Endothelial cell of umbilical vein (primary cell): ENCODE measurements around the gene LCN9. TPM values are rescaled to one million over a fixed set of nuclear protein-coding genes. Genes with fewer than 3 reads are reported as not detected.

Source experiments
- BruUV-seq: library from RNA; stranded (reverse); fragments of 400-500 nt; replicated peaks from 2 replicates; lab custom pipeline; 2021; lab: Mats Ljungman, UMichigan
- CTCF ChIA-PET: fragments of 300-600, 350-600 bp; sonication (Branson Sonifier 250); formaldehyde crosslinking; loops from one replicate; lab custom pipeline; 2021; ENCODE audit warnings: antibody characterized with exemption, inconsistent platforms; lab: Charles Lee
- POLR2A ChIA-PET: fragments of 300-600, 350-600 bp; sonication (Branson Sonifier 250); formaldehyde crosslinking; loops from one replicate; lab custom pipeline; 2021; ENCODE audit warnings: antibody characterized with exemption, inconsistent platforms; lab: Charles Lee
- DNase-seq: peaks from one replicate; pipeline ENCODE4 v3.0.0-alpha.2; 2011; ENCODE audit warnings: low read depth, low spot score
- FAIRE-seq: peaks from 2 replicates; lab custom pipeline; 2011; peaks lifted over from hg19 to GRCh38; lab: Jason Lieb, UNC
- H2AFZ ChIP-seq: 2 replicates; pipeline ENCODE4 v1.6.0; 2012; ENCODE audit warnings: low read depth, low read length, control low read depth, inconsistent platforms
- H3K27ac ChIP-seq: 2 replicates; pipeline ENCODE4 v1.5.1; 2011; ENCODE audit warnings: low read depth, mild to moderate bottlenecking, control low read depth, low read length, moderate library complexity; ENCODE audit not compliant: insufficient read depth
- H3K27me3 ChIP-seq, 2 experiments: 2 replicates each; pipeline versions ENCODE4 v1.6.0 to v1.6.1; 2011; ENCODE audit warnings: low read length in 2 of 2, mixed read lengths in 1 of 2; ENCODE audit not compliant: control insufficient read depth in 2 of 2, insufficient read depth in 2 of 2
- H3K36me3 ChIP-seq, 2 experiments: 2 replicates in 1 of 2; 3 replicates in 1 of 2; pipeline ENCODE4 v1.5.1; 2011; ENCODE audit warnings: low read length in 2 of 2, mild to moderate bottlenecking in 1 of 2, moderate library complexity in 1 of 2; ENCODE audit not compliant: control insufficient read depth in 2 of 2, insufficient read depth in 2 of 2; ENCODE audit errors: extremely low read depth in 1 of 2
- H3K4me1 ChIP-seq: 3 replicates; pipeline ENCODE4 v1.5.1; 2011; ENCODE audit warnings: mild to moderate bottlenecking, low read length; ENCODE audit not compliant: control insufficient read depth, insufficient read depth; ENCODE audit errors: extremely low read depth
- H3K4me2 ChIP-seq: 2 replicates; pipeline ENCODE4 v1.6.1; 2011; ENCODE audit warnings: low read length, control low read depth, mixed read lengths; ENCODE audit not compliant: insufficient read depth
- H3K4me3 ChIP-seq, 3 experiments: fragments of 200-600 bp in 1 of 3; sonication (generic), shearing (Covaris generic) in 1 of 3; replicated peaks in 1 of 3; 2 replicates each; pipeline ENCODE4 v1.5.1; 2011 to 2016; ENCODE audit warnings: control low read depth in 3 of 3, low read length in 3 of 3, mild to moderate bottlenecking in 2 of 3, inconsistent platforms in 1 of 3, low read depth in 1 of 3, moderate library complexity in 1 of 3; ENCODE audit not compliant: insufficient read depth in 1 of 3
- H3K79me2 ChIP-seq: 2 replicates; pipeline ENCODE4 v1.6.0; 2012; ENCODE audit warnings: low read length, inconsistent platforms; ENCODE audit not compliant: control insufficient read depth, insufficient read depth
- H3K9ac ChIP-seq: replicated peaks from 2 replicates; pipeline ENCODE3; 2011; ENCODE audit warnings: low read length, control low read depth; ENCODE audit not compliant: insufficient read depth; ENCODE audit errors: extremely low read depth
- H3K9me1 ChIP-seq: replicated peaks from 3 replicates; pipeline ENCODE4 v1.6.0; 2011; ENCODE audit warnings: mild to moderate bottlenecking, low read length; ENCODE audit not compliant: control insufficient read depth, insufficient read depth; ENCODE audit errors: extremely low read depth
- H3K9me3 ChIP-seq: replicated peaks from 2 replicates; pipeline ENCODE4 v1.5.1; 2012; ENCODE audit warnings: low read length, inconsistent platforms; ENCODE audit not compliant: control insufficient read depth, insufficient read depth
- H4K20me1 ChIP-seq: replicated peaks from 2 replicates; pipeline ENCODE3; 2011; ENCODE audit warnings: mild to moderate bottlenecking, low read length; ENCODE audit not compliant: control insufficient read depth, insufficient read depth; ENCODE audit errors: extremely low read depth
- EZH2 ChIP-seq: IDR thresholded peaks from 2 replicates; pipeline ENCODE4 v1.6.1; 2012; ENCODE audit warnings: borderline replicate concordance, low read depth, mild to moderate bottlenecking, moderate library complexity, low read length, inconsistent platforms; ENCODE audit not compliant: severe bottlenecking
- FOS ChIP-seq: IDR thresholded peaks from 2 replicates; pipeline ENCODE4 v1.6.1; 2011; ENCODE audit warnings: mild to moderate bottlenecking, low read length, moderate library complexity, borderline replicate concordance; ENCODE audit not compliant: insufficient read depth
- GATA2 ChIP-seq: IDR thresholded peaks from 2 replicates; pipeline ENCODE4 v1.7.0; 2011; ENCODE audit warnings: low read depth, mild to moderate bottlenecking, moderate library complexity, mixed read lengths, low read length; ENCODE audit not compliant: insufficient read length, insufficient read depth
- JUN ChIP-seq: IDR thresholded peaks from 2 replicates; pipeline ENCODE4 v1.6.1; 2011; ENCODE audit warnings: borderline replicate concordance, low read depth; ENCODE audit not compliant: insufficient read length, insufficient read depth
- MYC ChIP-seq: IDR thresholded peaks from one replicate; pipeline ENCODE4 v1.6.1; 2011; ENCODE audit warnings: mild to moderate bottlenecking, low read depth, low read length
- POLR2A ChIP-seq: IDR thresholded peaks from 2 replicates; pipeline ENCODE4 v1.6.1; 2012; ENCODE audit warnings: low read depth, mild to moderate bottlenecking, control low read depth, low read length
- POLR2AphosphoS5 ChIP-seq: IDR thresholded peaks from 2 replicates; pipeline ENCODE4 v1.6.1; 2012; ENCODE audit warnings: low read depth, mild to moderate bottlenecking, control low read depth, low read length, moderate library complexity; ENCODE audit not compliant: insufficient read depth
- dilution Hi-C: fragments of 300-500 bp; cut with MboI; formaldehyde crosslinking; loops from one replicate; pipeline ENCODE4 v1.15.0; 2019; ENCODE audit warnings: low sequenced_read_pairs; ENCODE audit not compliant: extremely low pct_ligation_motif_present
- intact Hi-C: fragments of 100-400 bp; cut with micrococcal nuclease; formaldehyde crosslinking; loops from one replicate; pipeline ENCODE4 v1.10.0; 2022
- polyA plus RNA-seq, 4 experiments: library from polyadenylated mRNA; depleted of rRNA in 3 of 4; stranded (reverse) in 3 of 4; unstranded in 1 of 4; fragments of >200 nt; gene quantifications; 2 replicates each; pipeline versions ENCODE4 v1.2.1 to v1.2.3, GENCODE V29; 2011 to 2012; ENCODE audit warnings: missing spikeins in 1 of 4
- total RNA-seq: library from RNA; stranded (reverse); gene quantifications from 2 replicates; pipeline ENCODE4 v1.2.3, GENCODE V29; 2021
- TF ChIP-seq, protein P1 (sequence below), 2 donors: IDR thresholded peaks; 1 replicate in 1 of 2; 2 replicates in 1 of 2; pipeline ENCODE4 v1.5.1; 2011; ENCODE audit warnings: low read length in 2 of 2, mild to moderate bottlenecking in 2 of 2, moderate library complexity in 2 of 2, control low read depth in 1 of 2, inconsistent platforms in 1 of 2, low read depth in 1 of 2; ENCODE audit not compliant: insufficient read depth in 1 of 2; ENCODE audit errors: extremely low read depth in 1 of 2
- TF ChIP-seq, protein P2 (sequence below): IDR thresholded peaks from 2 replicates; pipeline ENCODE4 v1.6.1; 2011; ENCODE audit not compliant: insufficient read depth, insufficient read length

The LCN9 gene
- total and polyA plus RNA-seq, 2 donors (not counting 3 experiments of a cell fraction or from before 2014, with no cell fraction given), result not detected

- Histone ChIP-seq H3K9ac (no peak overlapping the region), H3K27me3 (no peaks in the 10 kb centered on the region), H3K79me2 (no peaks in the 10 kb centered on the region), H2AFZ (no peak overlapping the region), H3K4me3 (no peak overlapping the region), H3K9me1 (no peaks in the 10 kb centered on the region), H3K4me1 (no peaks in the 10 kb centered on the region), H3K9me3 (no peaks in the 10 kb centered on the region), H3K4me2 (no peak overlapping the region), H4K20me1 (no peaks in the 10 kb centered on the region), H3K36me3 (no peaks in the 10 kb centered on the region), H3K27ac (no peak overlapping the region)
- ChIA-PET CTCF (interaction anchor here (1.0 to 1.6 kb wide), 2 partner anchors 9 to 36 kb away, joined by 3 to 5 read pairs; no protein-coding TSS in a partner anchor), POLR2A (no interaction called here)
- DNase-seq, result no peak
- intact Hi-C loops (no loop called here), dilution Hi-C loops (no loop called here)
- TF ChIP-seq POLR2A (no peak), FOS (no peak), MYC (no peak), GATA2 (no peak), POLR2AphosphoS5 (no peak), EZH2 (no peak), JUN (no peak)
- TF ChIP-seq, protein P1, sequence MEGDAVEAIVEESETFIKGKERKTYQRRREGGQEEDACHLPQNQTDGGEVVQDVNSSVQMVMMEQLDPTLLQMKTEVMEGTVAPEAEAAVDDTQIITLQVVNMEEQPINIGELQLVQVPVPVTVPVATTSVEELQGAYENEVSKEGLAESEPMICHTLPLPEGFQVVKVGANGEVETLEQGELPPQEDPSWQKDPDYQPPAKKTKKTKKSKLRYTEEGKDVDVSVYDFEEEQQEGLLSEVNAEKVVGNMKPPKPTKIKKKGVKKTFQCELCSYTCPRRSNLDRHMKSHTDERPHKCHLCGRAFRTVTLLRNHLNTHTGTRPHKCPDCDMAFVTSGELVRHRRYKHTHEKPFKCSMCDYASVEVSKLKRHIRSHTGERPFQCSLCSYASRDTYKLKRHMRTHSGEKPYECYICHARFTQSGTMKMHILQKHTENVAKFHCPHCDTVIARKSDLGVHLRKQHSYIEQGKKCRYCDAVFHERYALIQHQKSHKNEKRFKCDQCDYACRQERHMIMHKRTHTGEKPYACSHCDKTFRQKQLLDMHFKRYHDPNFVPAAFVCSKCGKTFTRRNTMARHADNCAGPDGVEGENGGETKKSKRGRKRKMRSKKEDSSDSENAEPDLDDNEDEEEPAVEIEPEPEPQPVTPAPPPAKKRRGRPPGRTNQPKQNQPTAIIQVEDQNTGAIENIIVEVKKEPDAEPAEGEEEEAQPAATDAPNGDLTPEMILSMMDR (IDR thresholded peaks at IDR 0.05; ENCODE audit: extremely low read depth in 1 of 2, insufficient read depth in 1 of 2, low read depth in 1 of 2, low read length in 2 of 2), result no peak
- TF ChIP-seq, protein P2, sequence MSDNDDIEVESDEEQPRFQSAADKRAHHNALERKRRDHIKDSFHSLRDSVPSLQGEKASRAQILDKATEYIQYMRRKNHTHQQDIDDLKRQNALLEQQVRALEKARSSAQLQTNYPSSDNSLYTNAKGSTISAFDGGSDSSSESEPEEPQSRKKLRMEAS, result no peak
- FAIRE-seq, result no peak
- no TSS peak for BruUV-seq
These were observed 31.9 kb downstream of the LCN9 start for GRCh38 chr9:135695036-135695435.
